ENCODE results near the gene CTAGE9.

The CTAGE9 gene

GRCh38 chr6:131685266-131685780 is 25.5 kb downstream of the CTAGE9 start:
- DNase-seq (no peak), ATAC-seq (ENCODE audit: insufficient read depth, low read depth) (no peak)
- Histone ChIP-seq H4K20me1 (ENCODE audit: insufficient read depth, low read length) (no peaks in the 10 kb centered on the region), H3K4me3 (ENCODE audit: low read depth in 1 of 2, low read length in 2 of 2) (no peak overlapping the region), H3K4me1 (ENCODE audit: insufficient read depth, low read length) (no peaks in the 10 kb centered on the region), H3K27ac (ENCODE audit: low read length) (no peak overlapping the region), H3K36me3 (ENCODE audit: insufficient read depth, low read length) (no peaks in the 10 kb centered on the region), H3K9me3 (ENCODE audit: insufficient read depth, low read length, severe bottlenecking) (no peaks in the 10 kb centered on the region), H3K79me2 (ENCODE audit: insufficient read depth, low read length) (no peaks in the 10 kb centered on the region), H2AFZ (ENCODE audit: low read depth, low read length) (no peak overlapping the region), H3K4me2 (ENCODE audit: insufficient read depth, low read length) (no peak overlapping the region), H3K9ac (ENCODE audit: low read depth, low read length) (no peak overlapping the region), H3K27me3 (ENCODE audit: insufficient read depth, low read length, poor library complexity) (no peaks in the 10 kb centered on the region)
- TF ChIP-seq EZH2 (IDR thresholded peaks at IDR 0.05; ENCODE audit: borderline replicate concordance, low read depth, low read length, severe bottlenecking) = no peak
- TF ChIP-seq, protein P1, sequence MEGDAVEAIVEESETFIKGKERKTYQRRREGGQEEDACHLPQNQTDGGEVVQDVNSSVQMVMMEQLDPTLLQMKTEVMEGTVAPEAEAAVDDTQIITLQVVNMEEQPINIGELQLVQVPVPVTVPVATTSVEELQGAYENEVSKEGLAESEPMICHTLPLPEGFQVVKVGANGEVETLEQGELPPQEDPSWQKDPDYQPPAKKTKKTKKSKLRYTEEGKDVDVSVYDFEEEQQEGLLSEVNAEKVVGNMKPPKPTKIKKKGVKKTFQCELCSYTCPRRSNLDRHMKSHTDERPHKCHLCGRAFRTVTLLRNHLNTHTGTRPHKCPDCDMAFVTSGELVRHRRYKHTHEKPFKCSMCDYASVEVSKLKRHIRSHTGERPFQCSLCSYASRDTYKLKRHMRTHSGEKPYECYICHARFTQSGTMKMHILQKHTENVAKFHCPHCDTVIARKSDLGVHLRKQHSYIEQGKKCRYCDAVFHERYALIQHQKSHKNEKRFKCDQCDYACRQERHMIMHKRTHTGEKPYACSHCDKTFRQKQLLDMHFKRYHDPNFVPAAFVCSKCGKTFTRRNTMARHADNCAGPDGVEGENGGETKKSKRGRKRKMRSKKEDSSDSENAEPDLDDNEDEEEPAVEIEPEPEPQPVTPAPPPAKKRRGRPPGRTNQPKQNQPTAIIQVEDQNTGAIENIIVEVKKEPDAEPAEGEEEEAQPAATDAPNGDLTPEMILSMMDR (IDR thresholded peaks at IDR 0.05; ENCODE audit: borderline replicate concordance, extremely low read depth, low read length, poor library complexity, severe bottlenecking) = no peak

DNA sequence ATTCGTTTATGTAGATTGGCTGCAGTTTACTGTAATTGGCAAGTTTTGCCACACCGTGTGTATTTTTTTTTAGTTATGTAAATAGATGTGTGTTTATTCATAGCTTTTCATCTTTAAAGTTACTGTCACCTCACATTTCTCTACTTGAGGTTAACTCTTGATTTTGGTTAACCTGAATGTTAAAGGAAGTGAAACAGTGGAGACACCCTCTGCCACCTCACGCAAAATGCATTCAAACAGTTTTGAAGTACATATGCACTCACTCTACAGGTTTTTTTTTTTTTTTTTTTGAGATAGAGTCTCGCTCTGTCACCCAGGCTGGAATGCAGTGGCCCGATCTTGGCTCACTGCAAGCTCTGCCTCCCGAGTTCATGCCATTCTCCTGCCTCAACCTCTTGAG is 27.3 kb downstream of the CTAGE9 start:
- DNase-seq = no peak
- Histone ChIP-seq H3K27ac (ENCODE audit: low read length) (no peak overlapping the region), H3K4me1 (ENCODE audit: insufficient read depth, low read length) (no peaks in the 10 kb centered on the region)

GRCh38 chr6:131682442-131682841 is 28.4 kb downstream of the CTAGE9 start:
- Histone ChIP-seq H3K79me2 (ENCODE audit: insufficient read depth, low read length) (no peaks in the 10 kb centered on the region), H3K4me2 (ENCODE audit: insufficient read depth, low read length) (no peak overlapping the region), H3K27ac (ENCODE audit: low read length) (no peak overlapping the region), H3K4me3 (ENCODE audit: low read depth in 1 of 2, low read length in 2 of 2) (no peak overlapping the region), H3K9ac (ENCODE audit: low read depth, low read length) (no peak overlapping the region), H3K4me1 (ENCODE audit: insufficient read depth, low read length) (no peaks in the 10 kb centered on the region), H3K27me3 (ENCODE audit: insufficient read depth, low read length, poor library complexity) (no peaks in the 10 kb centered on the region), H3K9me3 (ENCODE audit: insufficient read depth, low read length, severe bottlenecking) (no peaks in the 10 kb centered on the region), H4K20me1 (ENCODE audit: insufficient read depth, low read length) (no peaks in the 10 kb centered on the region), H3K36me3 (ENCODE audit: insufficient read depth, low read length) (no peaks in the 10 kb centered on the region), H2AFZ (ENCODE audit: low read depth, low read length) (no peak overlapping the region)
- DNase-seq (no peak), ATAC-seq (ENCODE audit: insufficient read depth, low read depth) (no peak)
- TF ChIP-seq, protein P1 (IDR thresholded peaks at IDR 0.05; ENCODE audit: borderline replicate concordance, extremely low read depth, low read length, poor library complexity, severe bottlenecking) = no peak
- TF ChIP-seq EZH2 (IDR thresholded peaks at IDR 0.05; ENCODE audit: borderline replicate concordance, low read depth, low read length, severe bottlenecking) = no peak

More for the DNA sequence above, 27.3 kb downstream of the CTAGE9 start:
- Histone ChIP-seq H3K4me3 (ENCODE audit: low read depth in 1 of 2, low read length in 2 of 2) (no peak overlapping the region), H3K79me2 (ENCODE audit: insufficient read depth, low read length) (no peaks in the 10 kb centered on the region), H3K9ac (ENCODE audit: low read depth, low read length) (no peak overlapping the region), H3K9me3 (ENCODE audit: insufficient read depth, low read length, severe bottlenecking) (no peaks in the 10 kb centered on the region), H2AFZ (ENCODE audit: low read depth, low read length) (no peak overlapping the region), H3K4me2 (ENCODE audit: insufficient read depth, low read length) (no peak overlapping the region), H4K20me1 (ENCODE audit: insufficient read depth, low read length) (no peaks in the 10 kb centered on the region), H3K36me3 (ENCODE audit: insufficient read depth, low read length) (no peaks in the 10 kb centered on the region), H3K27me3 (ENCODE audit: insufficient read depth, low read length, poor library complexity) (no peaks in the 10 kb centered on the region)
- TF ChIP-seq, protein P1 (IDR thresholded peaks at IDR 0.05; ENCODE audit: borderline replicate concordance, extremely low read depth, low read length, poor library complexity, severe bottlenecking) = no peak
- no peak for TF ChIP-seq EZH2 (IDR thresholded peaks at IDR 0.05; ENCODE audit: borderline replicate concordance, low read depth, low read length, severe bottlenecking)
- ATAC-seq (ENCODE audit: insufficient read depth, low read depth) = no peak

DNA sequence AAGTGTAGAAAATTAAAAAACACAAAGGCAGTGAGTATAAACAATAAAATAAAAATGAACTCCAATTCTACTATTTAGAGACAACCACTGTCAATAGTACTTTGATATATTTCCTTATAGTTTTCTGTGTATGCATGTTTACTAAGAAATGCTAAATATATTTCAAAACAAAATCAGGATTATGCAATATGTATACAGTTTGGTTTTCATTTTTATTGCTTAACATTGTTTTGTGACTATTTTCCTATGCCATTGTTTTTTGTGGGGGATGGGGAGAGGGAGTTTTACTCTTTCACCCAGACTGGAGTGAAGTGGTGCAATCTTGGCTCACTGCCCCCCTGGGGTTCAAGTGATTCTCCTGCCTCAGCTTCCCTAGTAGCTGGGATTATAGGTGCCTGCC is 29.2 kb downstream of the CTAGE9 start:
- no peak overlapping the region for H3K27ac ChIP-seq (ENCODE audit: low read length)
- no peak overlapping the region for H2AFZ ChIP-seq (ENCODE audit: low read depth, low read length)
- no peaks in the 10 kb centered on the region for H3K27me3 ChIP-seq (ENCODE audit: insufficient read depth, low read length, poor library complexity)
- H3K4me1 ChIP-seq (ENCODE audit: insufficient read depth, low read length) = no peaks in the 10 kb centered on the region
- H3K36me3 ChIP-seq (ENCODE audit: insufficient read depth, low read length) = no peaks in the 10 kb centered on the region
- no peaks in the 10 kb centered on the region for H3K79me2 ChIP-seq (ENCODE audit: insufficient read depth, low read length)
- ATAC-seq (ENCODE audit: insufficient read depth, low read depth) = no peak
- no peak for TF ChIP-seq EZH2 (IDR thresholded peaks at IDR 0.05; ENCODE audit: borderline replicate concordance, low read depth, low read length, severe bottlenecking)
- TF ChIP-seq, protein P1 (IDR thresholded peaks at IDR 0.05; ENCODE audit: borderline replicate concordance, extremely low read depth, low read length, poor library complexity, severe bottlenecking) = no peak
- H3K4me2 ChIP-seq (ENCODE audit: insufficient read depth, low read length) = no peak overlapping the region
- no peaks in the 10 kb centered on the region for H4K20me1 ChIP-seq (ENCODE audit: insufficient read depth, low read length)
- DNase-seq = no peak
- H3K9me3 ChIP-seq (ENCODE audit: insufficient read depth, low read length, severe bottlenecking) = no peaks in the 10 kb centered on the region
- H3K4me3 ChIP-seq (ENCODE audit: low read depth in 1 of 2, low read length in 2 of 2) = no peak overlapping the region
- H3K9ac ChIP-seq (ENCODE audit: low read depth, low read length) = no peak overlapping the region
